Measurements from ENCODE around the gene STIL. TPM values are rescaled to one million over a fixed set of nuclear protein-coding genes. Genes with fewer than 3 reads are reported as not detected.

Gene STIL
- total RNA-seq, 1 experiment from 2014 or later, result 29.7 TPM

- TF ChIP-seq AFF4 (CRISPR knock-in tag; IDR thresholded peaks at IDR 0.05; ENCODE audit: borderline replicate concordance) (no peak), SP1 (CRISPR knock-in tag; conservative IDR thresholded peaks at IDR 0.05) (no peak), NFATC4 (CRISPR knock-in tag; IDR thresholded peaks at IDR 0.05) (no peak), PRRX2 (CRISPR knock-in tag; IDR thresholded peaks at IDR 0.05) (no peak), FOXP4 (CRISPR knock-in tag; IDR thresholded peaks at IDR 0.05) (no peak), ZNF532 (CRISPR knock-in tag; IDR thresholded peaks at IDR 0.05; ENCODE audit: borderline replicate concordance) (no peak), ZNF423 (CRISPR knock-in tag; IDR thresholded peaks at IDR 0.05) (no peak), FOXK1 (CRISPR knock-in tag; IDR thresholded peaks at IDR 0.05) (no peak), CDX4 (CRISPR knock-in tag; IDR thresholded peaks at IDR 0.05; ENCODE audit: borderline replicate concordance) (no peak), CBFB (CRISPR knock-in tag; IDR thresholded peaks at IDR 0.05; ENCODE audit: low read depth) (no peak), SOX15 (CRISPR knock-in tag; IDR thresholded peaks at IDR 0.05) (no peak)
These were observed 94.2 kb downstream of the STIL start (continued) for GRCh38 chr1:47219590-47220220.

- H3K27ac Mint-ChIP-seq, result no peak overlapping the region
- H3K4me1 Mint-ChIP-seq, result no peaks in the 10 kb centered on the region
- peaks cover 27% of the 10 kb centered on the region for H3K27me3 Mint-ChIP-seq (ENCODE audit: low read depth)
- DNase-seq (ENCODE audit: low spot score), result no peak
- POLR2A ChIA-PET, result no interaction called here
- no peaks in the 10 kb centered on the region for H3K36me3 Mint-ChIP-seq
- CTCF ChIA-PET, result no interaction called here
- ATAC-seq, result no peak
- H3K4me3 Mint-ChIP-seq, result no peak overlapping the region
- no peaks in the 10 kb centered on the region for H3K9me3 Mint-ChIP-seq
- no peak for TF ChIP-seq ZNF317 (CRISPR knock-in tag; IDR thresholded peaks at IDR 0.05; ENCODE audit: borderline replicate concordance, low read depth)
- no peak for TF ChIP-seq ZNF138 (CRISPR knock-in tag; conservative IDR thresholded peaks at IDR 0.05)
- TF ChIP-seq E2F1 (CRISPR knock-in tag; IDR thresholded peaks at IDR 0.05), result no peak
- no peak for TF ChIP-seq NFE2L1 (CRISPR knock-in tag; IDR thresholded peaks at IDR 0.05)
- TF ChIP-seq JUN (CRISPR knock-in tag; IDR thresholded peaks at IDR 0.05), result no peak
- no peak for TF ChIP-seq NFYB (CRISPR knock-in tag; conservative IDR thresholded peaks at IDR 0.05; ENCODE audit: low read depth)
- no peak for TF ChIP-seq MYBL2 (CRISPR knock-in tag; IDR thresholded peaks at IDR 0.05)
- no peak for TF ChIP-seq SP1 (CRISPR knock-in tag; conservative IDR thresholded peaks at IDR 0.05)
- no peak for TF ChIP-seq NR3C1 (CRISPR knock-in tag; conservative IDR thresholded peaks at IDR 0.05; ENCODE audit: low read depth)
- no peak for TF ChIP-seq ZBTB43 (CRISPR knock-in tag; IDR thresholded peaks at IDR 0.05)
- TF ChIP-seq ZNF281 (CRISPR knock-in tag; IDR thresholded peaks at IDR 0.05), result no peak
These were observed 94.9 kb downstream of the STIL start for GRCh38 chr1:47219001-47219400.
